Dermis blood vessel endothelial cell (primary cell): ENCODE results near the gene PRDX3. TPM values are rescaled to one million over a fixed set of nuclear protein-coding genes. Genes with fewer than 3 reads are reported as not detected.

Experiments used
- DNase-seq: peaks from one replicate; pipeline ENCODE4 v3.0.0; 2010
- total RNA-seq: library from RNA; depleted of rRNA; stranded (reverse); fragments of >200 nt; gene quantifications from 2 replicates; pipeline ENCODE4 v1.2.3, GENCODE V29; 2014

Gene PRDX3
- 158 and 231 TPM in 2 replicates for total RNA-seq

- DNase-seq, result peak; percentile 94
Observed at GRCh38 chr10:119178372-119179119, at the start of gene PRDX3. Gene PRDX3, minus strand, starts transcription at chr10:119178812. Its CDS starts 22 bp downstream, at chr10:119178790.

DNA sequence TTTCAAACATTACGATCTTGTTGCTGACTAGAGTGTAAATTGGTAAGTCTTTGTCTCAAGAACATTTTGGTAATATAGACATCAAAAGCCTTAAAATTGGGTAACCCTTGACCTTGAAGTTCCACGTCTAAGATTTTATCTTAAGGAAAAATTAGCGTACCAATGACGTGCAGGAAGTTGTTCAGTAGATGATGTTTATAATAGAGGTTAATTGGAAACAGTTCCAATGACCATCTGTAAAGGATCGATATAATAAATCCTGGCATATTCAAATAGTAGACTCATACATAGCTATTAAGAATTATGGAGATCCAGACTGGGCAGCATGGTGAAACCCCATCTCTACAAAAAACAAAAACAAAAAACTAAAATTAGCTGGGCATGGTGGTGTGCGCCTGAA is 49.2 kb upstream of the PRDX3 start:
- DNase-seq, result no peak

DNA sequence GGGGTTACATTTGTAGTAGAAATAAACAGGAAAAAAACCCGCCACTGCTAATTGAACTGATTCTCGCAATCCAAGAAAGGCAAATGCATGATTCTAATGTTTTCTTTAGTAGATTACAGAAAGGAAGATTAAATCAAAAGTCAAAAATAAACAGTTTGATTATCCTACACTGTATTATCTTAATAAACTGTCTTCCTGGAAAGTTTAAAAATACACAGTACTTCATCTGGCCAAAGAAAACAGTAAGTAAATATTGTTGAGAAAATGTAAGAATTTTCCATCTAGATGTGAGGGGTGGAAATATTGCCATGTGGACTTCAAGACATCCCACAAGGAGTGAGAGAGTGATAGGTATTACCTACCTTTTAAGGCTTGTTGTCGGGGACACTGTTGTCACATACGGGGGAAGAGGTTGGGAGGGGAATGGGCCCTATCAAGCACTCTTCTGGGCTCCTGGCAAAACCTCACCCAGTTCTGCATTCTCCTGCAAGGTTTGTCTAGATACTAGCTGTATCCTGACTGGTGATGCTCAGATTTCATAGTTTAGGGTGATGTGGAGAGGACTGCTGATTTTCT is 46.6 kb upstream of the PRDX3 start:
- no peak for DNase-seq

DNA sequence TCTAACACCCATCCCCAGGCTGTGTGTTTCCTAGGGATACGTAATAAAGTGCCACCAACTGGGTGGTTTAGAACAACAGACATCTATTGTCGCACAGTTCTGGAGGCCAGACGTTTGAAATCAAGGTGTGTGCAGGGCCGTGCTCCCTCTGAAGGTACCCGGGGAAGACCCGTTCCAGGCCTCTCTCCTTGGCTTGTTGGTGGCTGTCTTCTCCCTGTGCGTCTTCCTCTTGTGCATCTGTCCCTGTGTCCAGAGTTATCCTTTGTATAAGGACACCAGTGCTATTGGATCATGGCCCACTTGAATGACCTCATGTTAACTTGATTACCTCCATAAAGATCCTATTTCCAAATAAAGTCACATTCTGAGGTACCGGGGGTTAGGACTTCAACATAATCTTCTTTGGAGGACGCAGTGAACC is 44.4 kb upstream of the PRDX3 start:
- DNase-seq, result no peak

DNA sequence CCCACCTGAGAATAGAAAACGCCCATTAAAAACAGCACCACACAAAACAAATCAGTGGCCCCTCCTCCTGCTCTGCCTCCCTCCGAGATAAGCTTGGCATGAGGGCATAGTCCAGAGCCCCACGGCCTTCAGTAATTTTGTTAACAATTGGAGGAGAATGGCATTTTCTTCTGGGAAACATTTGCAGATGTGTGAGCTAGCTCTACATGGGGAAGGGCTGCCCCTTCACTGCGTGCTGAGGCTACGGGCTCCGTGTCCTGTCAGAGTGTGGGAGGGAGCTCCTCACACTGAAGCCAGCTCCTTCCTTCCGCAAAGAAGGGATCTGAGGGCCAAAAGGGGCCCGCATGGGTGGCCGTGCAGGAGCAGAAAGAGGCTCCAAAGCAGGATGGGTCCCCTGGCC is 43.9 kb upstream of the PRDX3 start:
- no peak for DNase-seq

DNA sequence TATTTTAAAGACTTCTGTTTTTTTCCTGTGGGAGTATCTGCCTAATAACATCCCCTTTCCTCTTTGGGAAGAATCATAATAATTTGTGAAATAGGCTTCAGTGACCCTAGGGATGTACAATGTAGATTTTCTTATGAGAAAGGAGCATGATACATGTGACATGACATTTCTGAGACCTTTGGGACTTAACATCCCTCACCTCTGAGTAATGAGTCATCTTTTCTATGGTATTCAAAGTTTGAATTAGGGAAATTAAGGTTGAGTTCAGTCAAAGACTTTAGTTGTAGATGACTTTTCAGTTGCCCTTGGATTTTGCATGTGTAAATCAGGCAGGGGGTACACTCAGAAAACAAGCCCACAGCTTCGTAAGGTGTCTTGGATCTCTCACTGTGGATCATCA is 43.1 kb upstream of the PRDX3 start:
- no peak for DNase-seq

DNA sequence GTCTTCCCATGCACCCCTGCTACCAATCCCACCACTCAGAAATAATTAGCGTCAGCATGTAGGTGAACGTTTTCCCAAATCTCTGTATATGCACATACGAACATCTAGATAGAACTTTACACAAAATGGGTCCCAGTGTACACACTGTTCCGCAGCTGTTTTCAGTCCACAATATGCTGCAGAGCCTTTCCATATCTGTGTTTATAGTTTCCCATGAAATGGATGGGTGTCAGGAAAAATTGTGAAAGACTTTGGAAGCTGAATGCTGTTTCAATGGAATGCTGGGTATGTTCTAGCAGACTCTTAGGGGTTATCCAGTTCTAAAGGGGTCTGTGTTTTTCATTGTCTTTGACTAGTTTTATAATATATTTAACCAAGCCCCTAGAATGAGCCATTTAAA is 42.6 kb upstream of the PRDX3 start:
- DNase-seq, result no peak

GRCh38 chr10:119219871-119220270 is 41.3 kb upstream of the PRDX3 start:
- no peak for DNase-seq

DNA sequence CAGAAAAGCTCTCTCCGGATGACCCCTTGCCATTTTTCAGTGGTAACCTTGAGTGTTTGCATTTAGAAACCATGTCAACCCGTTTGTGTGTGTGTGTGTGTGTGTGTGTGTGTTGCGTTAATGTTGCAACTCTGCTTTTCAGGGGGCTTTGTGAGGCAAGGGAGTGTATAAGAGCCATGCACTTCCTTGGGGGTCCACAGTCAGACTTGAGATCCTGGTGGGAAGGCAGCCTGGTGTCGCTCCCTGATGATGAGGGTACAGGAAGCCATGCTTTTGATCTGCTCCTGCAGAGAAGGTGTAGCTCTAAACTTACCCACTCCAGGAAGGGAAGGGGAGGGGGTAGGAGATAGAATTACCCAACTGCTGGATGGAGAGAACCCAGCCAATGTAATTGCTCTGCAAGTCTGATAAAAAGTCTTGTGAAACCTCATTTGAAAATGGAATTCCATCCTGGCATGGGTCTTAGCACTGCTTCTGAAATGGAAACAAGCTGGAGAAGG is 39.4 kb upstream of the PRDX3 start:
- DNase-seq, result no peak

- no peak for DNase-seq
Observed at GRCh38 chr10:119217401-119217800, 38.8 kb upstream of the PRDX3 start.

- no peak for DNase-seq
Observed at GRCh38 chr10:119216127-119216526, 37.5 kb upstream of the PRDX3 start.

DNA sequence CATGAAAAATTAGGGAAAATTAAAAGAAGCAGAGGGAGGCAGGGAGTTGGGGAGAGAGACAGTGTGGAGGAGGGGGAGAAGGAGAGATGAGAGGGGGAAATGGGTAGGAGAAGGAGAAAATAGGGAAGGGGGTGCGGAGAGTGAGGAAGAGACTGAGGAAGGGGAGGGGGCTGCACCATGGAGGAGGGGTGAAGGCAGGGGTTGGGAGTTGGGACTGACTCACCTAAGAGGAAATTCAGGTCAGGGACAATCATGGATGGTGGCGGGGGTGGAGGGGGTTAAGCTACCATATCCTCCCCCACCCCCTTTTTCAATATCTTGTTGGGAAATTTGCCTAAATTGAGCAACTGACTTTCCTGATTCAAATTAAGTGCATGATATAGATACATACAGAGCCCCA is 36.8 kb upstream of the PRDX3 start:
- DNase-seq, result no peak

DNA sequence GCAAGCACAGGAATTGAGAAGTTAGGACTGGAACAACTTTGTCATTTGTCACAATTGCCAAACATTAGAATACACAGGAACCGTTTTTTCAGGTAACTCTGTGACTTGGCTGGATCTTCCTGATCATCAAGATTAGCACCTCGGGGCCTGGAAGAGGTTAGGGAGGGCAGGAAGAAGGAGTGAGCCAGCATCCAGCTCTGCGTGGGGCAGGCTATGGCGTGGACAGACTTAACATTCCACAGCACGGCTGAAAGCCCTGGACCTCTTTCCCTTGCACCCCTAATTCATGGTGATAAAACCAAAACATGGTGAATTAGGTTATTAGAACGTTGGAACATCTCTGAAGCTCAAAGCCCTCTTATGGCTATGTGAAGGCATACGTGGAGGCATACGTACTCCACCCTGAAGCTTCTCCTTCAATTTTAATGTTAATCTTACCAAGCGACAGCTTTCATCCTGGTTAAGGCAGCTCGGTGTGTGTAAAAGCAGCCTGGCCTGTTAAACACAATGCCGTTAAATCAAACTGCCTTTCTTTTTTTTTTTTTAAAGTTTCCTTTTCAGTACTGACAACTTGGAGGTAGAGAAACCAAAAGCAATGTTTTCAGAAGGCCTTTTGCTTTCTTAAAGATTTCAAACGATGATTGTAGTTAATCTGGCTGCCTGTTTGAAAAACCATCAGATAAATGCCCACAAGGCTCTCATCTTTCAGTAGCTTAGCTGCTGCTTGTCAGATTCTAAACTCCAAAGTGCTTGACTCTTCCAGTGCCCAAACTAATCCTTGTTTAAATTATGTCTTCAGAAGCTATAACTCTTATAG is 33.2 kb upstream of the PRDX3 start:
- no peak for DNase-seq

GRCh38 chr10:119211176-119211575 is 32.6 kb upstream of the PRDX3 start:
- no peak for DNase-seq

- no peak for DNase-seq
Observed at GRCh38 chr10:119210633-119211032, 32.0 kb upstream of the PRDX3 start.

DNA sequence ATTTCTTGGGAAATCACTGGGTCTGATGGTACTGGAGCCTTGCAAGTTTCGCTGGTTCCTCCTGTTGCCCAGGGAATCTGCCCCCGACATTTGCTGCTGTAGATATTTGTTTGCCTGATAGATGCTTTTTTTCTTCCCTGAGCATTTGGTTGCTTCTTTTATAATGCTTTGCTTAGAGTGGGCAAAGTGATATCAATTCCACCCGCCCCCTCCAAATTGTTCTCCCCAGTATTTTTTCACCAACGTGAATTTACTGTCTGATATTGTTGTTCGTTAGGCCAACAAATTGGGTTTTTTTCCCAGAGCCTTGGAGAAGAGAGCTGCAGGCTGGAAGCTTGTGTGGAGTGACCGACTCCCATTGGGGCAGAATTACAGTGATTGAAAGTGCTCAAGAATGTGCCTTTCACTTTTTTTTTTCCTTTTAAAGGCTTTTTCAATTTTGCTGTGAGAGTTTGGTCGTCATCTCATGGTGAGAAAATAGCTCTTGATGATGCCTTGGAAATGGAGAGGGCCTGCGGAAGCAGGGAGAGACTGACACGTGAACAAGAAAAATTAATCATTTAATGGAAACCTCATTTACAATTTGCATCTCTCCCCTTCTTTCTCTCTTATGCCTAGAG is 31.2 kb upstream of the PRDX3 start:
- no peak for DNase-seq

DNA sequence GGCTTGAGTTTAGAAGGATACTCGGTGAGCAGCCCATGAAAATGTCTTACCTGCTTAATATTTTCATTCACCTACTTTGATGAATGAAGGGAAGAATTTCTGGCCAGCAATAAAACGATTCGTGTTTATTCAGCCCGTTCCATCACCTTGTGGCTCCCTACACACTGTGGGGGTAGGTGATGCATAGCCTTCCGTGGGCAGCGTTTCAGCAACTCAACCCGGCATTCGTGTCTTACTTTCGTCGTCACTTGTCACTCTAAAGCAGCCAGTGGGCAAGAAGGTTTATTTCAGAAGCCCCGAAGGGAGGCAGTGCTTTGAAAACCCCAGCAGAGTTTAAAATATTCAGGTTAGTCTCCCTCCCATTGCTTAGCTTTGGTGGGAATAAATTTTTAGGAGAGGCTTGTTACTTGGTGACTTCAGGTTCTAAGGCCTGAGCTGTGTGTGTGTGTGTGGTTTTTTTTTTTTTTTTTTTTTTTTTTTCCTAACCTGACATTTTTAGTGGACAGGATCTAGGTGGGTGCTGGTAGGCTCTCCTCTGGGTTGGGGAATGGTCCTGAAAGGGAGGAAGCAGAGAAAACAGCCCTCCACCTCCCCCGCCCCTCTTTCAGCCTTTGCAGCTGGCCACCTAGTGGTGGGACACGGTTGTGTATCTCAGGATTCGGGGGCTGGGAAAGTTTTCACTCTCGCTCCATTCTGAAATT is 30.6 kb upstream of the PRDX3 start:
- DNase-seq, result peak; percentile 76

- DNase-seq, result peak; percentile 36
Observed at GRCh38 chr10:119208553-119208940, 29.9 kb upstream of the PRDX3 start.

DNA sequence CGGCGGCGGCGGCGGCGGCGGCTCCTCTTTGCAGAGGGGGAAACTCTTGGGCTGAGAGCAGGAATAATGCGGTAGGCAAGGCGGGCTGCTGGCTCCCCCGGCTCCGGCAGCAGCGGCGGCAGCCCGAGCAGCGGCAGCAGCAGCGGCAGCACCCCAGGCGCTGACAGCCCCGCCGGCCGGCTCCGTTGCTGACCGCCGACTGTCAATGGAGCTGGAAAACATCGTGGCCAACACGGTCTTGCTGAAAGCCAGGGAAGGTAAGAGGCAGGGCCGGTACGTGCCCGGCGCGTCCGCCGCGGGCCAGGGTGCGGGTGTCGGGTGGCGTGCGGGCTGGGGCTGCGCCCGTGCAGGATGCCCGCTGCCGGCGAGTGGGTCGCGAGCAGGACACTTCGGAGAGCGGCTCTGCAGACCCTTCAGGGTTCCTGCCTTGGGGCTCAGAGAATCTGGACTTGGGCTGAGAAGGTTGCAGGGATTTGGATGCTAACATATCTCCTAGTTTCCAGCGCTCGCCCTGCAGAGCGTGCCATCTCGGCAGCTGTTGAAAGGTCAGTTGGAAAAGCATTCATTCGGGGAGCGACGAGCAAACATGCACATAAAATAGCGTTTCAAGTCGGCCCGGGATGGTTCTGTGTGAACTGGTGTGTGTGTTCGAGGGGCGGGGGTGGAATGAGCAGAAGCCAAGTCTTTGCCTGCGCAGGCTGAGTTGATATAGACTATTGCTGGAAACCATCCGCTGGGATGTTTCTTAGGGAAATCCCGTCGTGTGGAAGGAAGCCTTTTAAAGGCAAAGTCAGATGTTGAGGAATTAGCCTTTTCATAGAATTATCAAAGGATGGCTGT is 29.3 kb upstream of the PRDX3 start:
- DNase-seq, result peak; percentile 71

- DNase-seq, result peak; percentile 97
Observed at GRCh38 chr10:119207366-119207666, 28.7 kb upstream of the PRDX3 start, which contains the start of gene GRK5. Gene GRK5, plus strand, starts transcription at chr10:119207571. Its CDS starts 347 bp downstream, at chr10:119207918.

DNA sequence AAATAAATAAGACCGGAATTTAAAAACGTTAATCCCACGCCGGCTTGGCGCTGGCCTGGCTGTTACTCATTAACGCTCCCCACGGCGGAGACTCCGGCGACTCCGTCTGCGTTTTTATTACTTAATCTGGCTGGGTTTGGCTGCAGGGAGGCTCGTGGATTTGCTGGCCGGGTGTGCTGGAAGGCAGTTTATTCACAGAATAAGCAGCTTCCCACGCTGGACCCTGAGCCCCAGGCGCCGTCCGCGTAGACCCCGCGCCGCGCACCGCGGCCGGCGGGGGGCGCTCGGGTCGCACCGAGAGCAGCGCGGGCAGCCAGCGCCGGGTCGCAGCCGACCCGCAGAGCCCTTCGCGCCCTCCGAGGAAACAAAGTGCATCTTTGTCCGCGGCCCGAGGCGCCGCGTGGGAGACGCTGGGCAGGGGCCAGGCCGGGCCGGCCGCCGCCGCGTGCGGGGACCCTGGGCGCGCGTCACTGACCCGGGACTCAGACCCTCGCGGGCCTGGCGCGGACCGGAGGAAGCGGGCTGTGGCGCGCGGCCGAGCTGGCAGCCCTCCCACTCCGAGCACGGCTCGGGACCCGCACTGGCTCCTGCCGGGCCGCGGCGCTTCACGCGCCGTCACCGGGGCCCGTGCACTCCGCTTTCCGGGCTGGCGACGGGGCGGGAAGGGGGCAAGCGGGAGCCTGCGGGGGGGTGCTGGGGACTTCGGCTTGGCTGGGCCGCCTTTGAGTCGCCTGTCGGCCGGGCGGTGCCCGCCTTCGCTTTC is 28.2 kb upstream of the PRDX3 start:
- peak; percentile 81 for DNase-seq
